HepG2 (cell line): ENCODE results near the gene ZNF117. TPM values are rescaled to one million over a fixed set of nuclear protein-coding genes. Genes with fewer than 3 reads are reported as not detected.
A peak's percentile ranks its signal among the peaks of the same experiment; 100 is the strongest.

Source experiments
- DNMT1 ChIP-seq: sonication (generic); formaldehyde crosslinking; IDR thresholded peaks from 2 replicates; pipeline ENCODE4 v1.5.1; 2020; ENCODE audit warnings: mild to moderate bottlenecking, missing genetic modification reagents
- DPF2 ChIP-seq: sonication (generic); formaldehyde crosslinking; IDR thresholded peaks from 2 replicates; pipeline ENCODE4 v1.4.0; 2020; ENCODE audit warnings: mild to moderate bottlenecking, low read depth, missing genetic modification reagents, borderline replicate concordance
- GTF3A ChIP-seq: sonication (generic); formaldehyde crosslinking; conservative IDR thresholded peaks from 2 replicates; pipeline ENCODE4 v1.4.0; 2020; ENCODE audit warnings: mild to moderate bottlenecking, missing genetic modification reagents
- KAT2B ChIP-seq: fragments of 150-350 bp; IDR thresholded peaks from 2 replicates; pipeline ENCODE4 v1.6.1; 2014; ENCODE audit warnings: low read depth, low read length, borderline replicate concordance
- ZNF230 ChIP-seq: sonication (generic); formaldehyde crosslinking; IDR thresholded peaks from 2 replicates; pipeline ENCODE4 v1.4.0; 2020; ENCODE audit warnings: mild to moderate bottlenecking, missing genetic modification reagents
- ZNF263 ChIP-seq: sonication (generic); formaldehyde crosslinking; IDR thresholded peaks from 2 replicates; pipeline ENCODE4 v1.4.0; 2020; ENCODE audit warnings: missing genetic modification reagents
- ZNF296 ChIP-seq: sonication (generic); formaldehyde crosslinking; conservative IDR thresholded peaks from 2 replicates; pipeline ENCODE4 v1.5.0; 2020; ENCODE audit warnings: mild to moderate bottlenecking, missing genetic modification reagents
- ZNF605 ChIP-seq: sonication (generic); formaldehyde crosslinking; IDR thresholded peaks from 2 replicates; pipeline ENCODE4 v1.8.0; 2022; ENCODE audit warnings: mild to moderate bottlenecking, missing genetic modification reagents
- ZNF75D ChIP-seq: sonication (generic); formaldehyde crosslinking; IDR thresholded peaks from 2 replicates; pipeline ENCODE4 v1.8.1; 2023; ENCODE audit warnings: missing genetic modification reagents, mild to moderate bottlenecking, borderline replicate concordance
- polyA plus RNA-seq, 8 experiments: library from polyadenylated mRNA; depleted of rRNA in 3 of 8; stranded (reverse) in 7 of 8; unstranded in 1 of 8; fragments of >200 nt; fragmentation: Illumina TruSeq in 4 of 8; extraction: Trizol in 4 of 8; gene quantifications; 2 replicates each; pipeline versions ENCODE4 v1.2.1 to v1.2.3, GENCODE V29; 2011 to 2016; ENCODE audit warnings: low read depth in 4 of 8, missing spikeins in 1 of 8, mixed read lengths in 1 of 8; ENCODE audit not compliant: insufficient read depth in 1 of 8
- total RNA-seq, 5 experiments: library from RNA; depleted of rRNA; stranded (reverse); fragments of >200 nt; fragmentation: Illumina TruSeq; extraction: Trizol; gene quantifications; 2 replicates each; pipeline ENCODE4 v1.2.3, GENCODE V29; 2016; ENCODE audit warnings: low read depth in 1 of 5
- TF ChIP-seq, protein P1 (sequence below): sonication (generic); formaldehyde crosslinking; IDR thresholded peaks from 2 replicates; pipeline ENCODE4 v1.5.1; 2020; ENCODE audit warnings: mild to moderate bottlenecking, missing genetic modification reagents
- TF ChIP-seq, protein P2 (sequence below): sonication (generic); formaldehyde crosslinking; conservative IDR thresholded peaks from 2 replicates; pipeline ENCODE4 v1.8.1; 2023; ENCODE audit warnings: missing genetic modification reagents
- TF ChIP-seq, protein P3 (sequence below): sonication (generic); formaldehyde crosslinking; IDR thresholded peaks from 2 replicates; pipeline ENCODE4 v1.4.0; 2020; ENCODE audit warnings: low read depth, missing genetic modification reagents
- TF ChIP-seq, protein P4 (sequence below): sonication (generic); formaldehyde crosslinking; IDR thresholded peaks from 2 replicates; pipeline ENCODE4 v1.5.1; 2020; ENCODE audit warnings: missing genetic modification reagents, mild to moderate bottlenecking, borderline replicate concordance
- TF ChIP-seq, protein P5 (sequence below): sonication (generic); formaldehyde crosslinking; IDR thresholded peaks from 2 replicates; pipeline ENCODE4 v1.4.0; 2020; ENCODE audit warnings: missing genetic modification reagents

ZNF117 gene
- total and polyA plus RNA-seq, 2 of the 13 experiments (the other 11 are each of a cell fraction or from before 2014, with no cell fraction given): 6.6 to 20.0 TPM

DNA sequence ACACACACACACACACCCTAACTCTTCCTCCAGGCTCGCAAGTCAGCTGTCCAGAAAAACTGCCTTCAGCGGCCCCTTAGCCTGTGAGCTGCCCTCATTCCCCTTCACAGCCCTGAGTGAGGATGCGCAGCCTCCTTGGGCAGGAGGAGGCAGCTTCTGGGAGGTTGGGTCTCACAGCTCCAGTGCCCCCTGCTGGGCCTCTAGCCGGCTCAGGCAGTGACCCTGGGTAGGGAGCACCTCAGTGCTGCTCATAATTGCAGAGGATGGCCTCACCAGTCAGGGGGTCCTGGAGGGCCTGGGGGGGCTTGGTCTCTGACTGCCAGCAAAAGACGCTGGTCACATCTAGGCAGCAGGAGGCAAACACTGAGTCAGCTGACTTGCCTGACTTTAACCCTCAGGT, 44.1 kb downstream of the ZNF117 start (continued):
- TF ChIP-seq, protein P1, sequence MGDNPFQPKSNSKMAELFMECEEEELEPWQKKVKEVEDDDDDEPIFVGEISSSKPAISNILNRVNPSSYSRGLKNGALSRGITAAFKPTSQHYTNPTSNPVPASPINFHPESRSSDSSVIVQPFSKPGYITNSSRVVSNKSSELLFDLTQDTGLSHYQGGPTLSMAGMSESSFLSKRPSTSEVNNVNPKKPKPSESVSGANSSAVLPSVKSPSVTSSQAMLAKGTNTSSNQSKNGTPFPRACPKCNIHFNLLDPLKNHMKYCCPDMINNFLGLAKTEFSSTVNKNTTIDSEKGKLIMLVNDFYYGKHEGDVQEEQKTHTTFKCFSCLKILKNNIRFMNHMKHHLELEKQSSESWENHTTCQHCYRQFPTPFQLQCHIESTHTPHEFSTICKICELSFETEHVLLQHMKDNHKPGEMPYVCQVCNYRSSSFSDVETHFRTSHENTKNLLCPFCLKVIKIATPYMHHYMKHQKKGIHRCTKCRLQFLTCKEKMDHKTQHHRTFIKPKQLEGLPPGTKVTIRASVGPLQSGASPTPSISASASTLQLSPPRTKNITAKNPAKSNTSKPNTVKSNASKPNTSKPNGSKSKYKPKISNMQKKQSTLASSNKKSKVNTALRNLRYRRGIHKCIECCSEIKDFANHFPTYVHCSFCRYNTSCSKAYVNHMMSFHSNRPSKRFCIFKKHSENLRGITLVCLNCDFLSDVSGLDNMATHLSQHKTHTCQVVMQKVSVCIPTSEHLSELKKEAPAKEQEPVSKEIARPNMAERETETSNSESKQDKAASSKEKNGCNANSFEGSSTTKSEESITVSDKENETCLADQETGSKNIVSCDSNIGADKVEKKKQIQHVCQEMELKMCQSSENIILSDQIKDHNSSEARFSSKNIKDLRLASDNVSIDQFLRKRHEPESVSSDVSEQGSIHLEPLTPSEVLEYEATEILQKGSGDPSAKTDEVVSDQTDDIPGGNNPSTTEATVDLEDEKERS: no peak
- TF ChIP-seq DNMT1 (CRISPR knock-in tag) (no peak), KAT2B (no peak), ZNF75D (CRISPR knock-in tag) (no peak), ZNF230 (CRISPR knock-in tag) (no peak), ZNF296 (CRISPR knock-in tag) (no peak), ZNF263 (CRISPR knock-in tag) (peak; percentile 99), ZNF605 (CRISPR knock-in tag) (no peak), GTF3A (CRISPR knock-in tag) (no peak), DPF2 (CRISPR knock-in tag) (no peak)
- TF ChIP-seq, protein P2, sequence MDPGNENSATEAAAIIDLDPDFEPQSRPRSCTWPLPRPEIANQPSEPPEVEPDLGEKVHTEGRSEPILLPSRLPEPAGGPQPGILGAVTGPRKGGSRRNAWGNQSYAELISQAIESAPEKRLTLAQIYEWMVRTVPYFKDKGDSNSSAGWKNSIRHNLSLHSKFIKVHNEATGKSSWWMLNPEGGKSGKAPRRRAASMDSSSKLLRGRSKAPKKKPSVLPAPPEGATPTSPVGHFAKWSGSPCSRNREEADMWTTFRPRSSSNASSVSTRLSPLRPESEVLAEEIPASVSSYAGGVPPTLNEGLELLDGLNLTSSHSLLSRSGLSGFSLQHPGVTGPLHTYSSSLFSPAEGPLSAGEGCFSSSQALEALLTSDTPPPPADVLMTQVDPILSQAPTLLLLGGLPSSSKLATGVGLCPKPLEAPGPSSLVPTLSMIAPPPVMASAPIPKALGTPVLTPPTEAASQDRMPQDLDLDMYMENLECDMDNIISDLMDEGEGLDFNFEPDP (CRISPR knock-in tag): no peak
- TF ChIP-seq, protein P3, sequence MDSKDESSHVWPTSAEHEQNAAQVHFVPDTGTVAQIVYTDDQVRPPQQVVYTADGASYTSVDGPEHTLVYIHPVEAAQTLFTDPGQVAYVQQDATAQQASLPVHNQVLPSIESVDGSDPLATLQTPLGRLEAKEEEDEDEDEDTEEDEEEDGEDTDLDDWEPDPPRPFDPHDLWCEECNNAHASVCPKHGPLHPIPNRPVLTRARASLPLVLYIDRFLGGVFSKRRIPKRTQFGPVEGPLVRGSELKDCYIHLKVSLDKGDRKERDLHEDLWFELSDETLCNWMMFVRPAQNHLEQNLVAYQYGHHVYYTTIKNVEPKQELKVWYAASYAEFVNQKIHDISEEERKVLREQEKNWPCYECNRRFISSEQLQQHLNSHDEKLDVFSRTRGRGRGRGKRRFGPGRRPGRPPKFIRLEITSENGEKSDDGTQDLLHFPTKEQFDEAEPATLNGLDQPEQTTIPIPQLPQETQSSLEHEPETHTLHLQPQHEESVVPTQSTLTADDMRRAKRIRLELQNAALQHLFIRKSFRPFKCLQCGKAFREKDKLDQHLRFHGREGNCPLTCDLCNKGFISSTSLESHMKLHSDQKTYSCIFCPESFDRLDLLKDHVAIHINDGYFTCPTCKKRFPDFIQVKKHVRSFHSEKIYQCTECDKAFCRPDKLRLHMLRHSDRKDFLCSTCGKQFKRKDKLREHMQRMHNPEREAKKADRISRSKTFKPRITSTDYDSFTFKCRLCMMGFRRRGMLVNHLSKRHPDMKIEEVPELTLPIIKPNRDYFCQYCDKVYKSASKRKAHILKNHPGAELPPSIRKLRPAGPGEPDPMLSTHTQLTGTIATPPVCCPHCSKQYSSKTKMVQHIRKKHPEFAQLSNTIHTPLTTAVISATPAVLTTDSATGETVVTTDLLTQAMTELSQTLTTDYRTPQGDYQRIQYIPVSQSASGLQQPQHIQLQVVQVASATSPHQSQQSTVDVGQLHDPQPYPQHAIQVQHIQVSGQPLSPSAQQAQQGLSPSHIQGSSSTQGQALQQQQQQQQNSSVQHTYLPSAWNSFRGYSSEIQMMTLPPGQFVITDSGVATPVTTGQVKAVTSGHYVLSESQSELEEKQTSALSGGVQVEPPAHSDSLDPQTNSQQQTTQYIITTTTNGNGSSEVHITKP (CRISPR knock-in tag): no peak
- TF ChIP-seq, protein P4, sequence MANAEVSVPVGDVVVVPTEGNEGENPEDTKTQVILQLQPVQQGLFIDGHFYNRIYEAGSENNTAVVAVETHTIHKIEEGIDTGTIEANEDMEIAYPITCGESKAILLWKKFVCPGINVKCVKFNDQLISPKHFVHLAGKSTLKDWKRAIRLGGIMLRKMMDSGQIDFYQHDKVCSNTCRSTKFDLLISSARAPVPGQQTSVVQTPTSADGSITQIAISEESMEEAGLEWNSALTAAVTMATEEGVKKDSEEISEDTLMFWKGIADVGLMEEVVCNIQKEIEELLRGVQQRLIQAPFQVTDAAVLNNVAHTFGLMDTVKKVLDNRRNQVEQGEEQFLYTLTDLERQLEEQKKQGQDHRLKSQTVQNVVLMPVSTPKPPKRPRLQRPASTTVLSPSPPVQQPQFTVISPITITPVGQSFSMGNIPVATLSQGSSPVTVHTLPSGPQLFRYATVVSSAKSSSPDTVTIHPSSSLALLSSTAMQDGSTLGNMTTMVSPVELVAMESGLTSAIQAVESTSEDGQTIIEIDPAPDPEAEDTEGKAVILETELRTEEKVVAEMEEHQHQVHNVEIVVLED (CRISPR knock-in tag): no peak
- TF ChIP-seq, protein P5, sequence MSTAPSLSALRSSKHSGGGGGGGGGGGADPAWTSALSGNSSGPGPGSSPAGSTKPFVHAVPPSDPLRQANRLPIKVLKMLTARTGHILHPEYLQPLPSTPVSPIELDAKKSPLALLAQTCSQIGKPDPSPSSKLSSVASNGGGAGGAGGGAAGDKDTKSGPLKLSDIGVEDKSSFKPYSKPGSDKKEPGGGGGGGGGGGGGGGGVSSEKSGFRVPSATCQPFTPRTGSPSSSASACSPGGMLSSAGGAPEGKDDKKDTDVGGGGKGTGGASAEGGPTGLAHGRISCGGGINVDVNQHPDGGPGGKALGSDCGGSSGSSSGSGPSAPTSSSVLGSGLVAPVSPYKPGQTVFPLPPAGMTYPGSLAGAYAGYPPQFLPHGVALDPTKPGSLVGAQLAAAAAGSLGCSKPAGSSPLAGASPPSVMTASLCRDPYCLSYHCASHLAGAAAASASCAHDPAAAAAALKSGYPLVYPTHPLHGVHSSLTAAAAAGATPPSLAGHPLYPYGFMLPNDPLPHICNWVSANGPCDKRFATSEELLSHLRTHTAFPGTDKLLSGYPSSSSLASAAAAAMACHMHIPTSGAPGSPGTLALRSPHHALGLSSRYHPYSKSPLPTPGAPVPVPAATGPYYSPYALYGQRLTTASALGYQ (CRISPR knock-in tag): no peak
